HepG2 (cell line): ENCODE measurements around the gene CELF2. TPM values are rescaled to one million over a fixed set of nuclear protein-coding genes. Genes with fewer than 3 reads are reported as not detected.

Experiments
- ATAC-seq: fragments of 200-7000 bp; cut with Tn5 transposase; 3 replicates; pipeline ENCODE4 v1.9.1; 2020; ENCODE audit warnings: mild to moderate bottlenecking, moderate library complexity
- Bru-seq: library from RNA; stranded (reverse); fragments of 400-500 nt; gene quantifications from one replicate; lab custom pipeline; 2021; lab: Mats Ljungman, UMichigan
- BruChase-seq, 2 experiments: library from RNA; stranded (reverse); fragments of 400-500 nt; gene quantifications; one replicate each; lab custom pipeline; 2021; lab: Mats Ljungman, UMichigan
- BruUV-seq: library from RNA; stranded (reverse); fragments of 400-500 nt; replicated peaks from 2 replicates; lab custom pipeline; 2021; lab: Mats Ljungman, UMichigan
- CTCF ChIA-PET: fragments of 300-600 bp; formaldehyde crosslinking; extraction: SDS; loops from one replicate; lab custom pipeline; 2021; ENCODE audit warnings: low total read pairs, inconsistent platforms, low intra/inter-chr PET ratio; lab: Yijun Ruan, JAX
- POLR2A ChIA-PET: fragments of 350-600 bp; sonication (Branson Sonifier 250); formaldehyde crosslinking; loops from one replicate; lab custom pipeline; 2020; ENCODE audit warnings: antibody characterized with exemption, inconsistent platforms; lab: Yijun Ruan, JAX
- DNase-seq: peaks from one replicate; pipeline ENCODE4 v3.0.0-alpha.2; 2015; ENCODE audit warnings: low spot score
- FAIRE-seq: peaks from 3 replicates; lab custom pipeline; 2011; peaks lifted over from hg19 to GRCh38; lab: Jason Lieb, UNC
- H2AFZ ChIP-seq: one replicate; pipeline ENCODE4 v1.6.1; 2011; ENCODE audit warnings: low read length, inconsistent platforms
- H3K27ac ChIP-seq: fragments of 300-600 bp; 3 replicates; pipeline ENCODE4 v1.8.0; 2011; ENCODE audit warnings: mixed run types, mild to moderate bottlenecking, mixed read lengths, low read length, inconsistent platforms; ENCODE audit not compliant: insufficient read depth; ENCODE audit errors: extremely low read length
- H3K27me3 ChIP-seq, 2 experiments: fragments of 200-600 bp in 1 of 2; 2 replicates in 1 of 2; 3 replicates in 1 of 2; pipeline versions ENCODE4 v1.6.0 to v1.8.0; 2011; ENCODE audit warnings: low read length in 2 of 2, mild to moderate bottlenecking in 2 of 2, moderate library complexity in 2 of 2, inconsistent platforms in 1 of 2; ENCODE audit not compliant: insufficient read depth in 2 of 2, control insufficient read depth in 1 of 2
- H3K36me3 ChIP-seq, 2 experiments: fragments of 200-600 bp in 1 of 2; replicated peaks in 1 of 2; 2 replicates in 1 of 2; 3 replicates in 1 of 2; pipeline versions ENCODE4 v1.5.1 to v1.8.0; 2011; ENCODE audit warnings: low read length in 2 of 2, inconsistent platforms in 1 of 2; ENCODE audit not compliant: insufficient read depth in 2 of 2, control insufficient read depth in 1 of 2
- H3K4me1 ChIP-seq: 2 replicates; pipeline ENCODE4 v1.5.1; 2012; ENCODE audit warnings: low read length, inconsistent platforms; ENCODE audit not compliant: insufficient read depth
- H3K4me2 ChIP-seq: 2 replicates; pipeline ENCODE4 v1.6.0; 2011; ENCODE audit warnings: low read depth, low read length, inconsistent platforms
- H3K4me3 ChIP-seq, 3 experiments: fragments of 200-600 bp in 1 of 3; sonication (generic), shearing (Covaris generic) in 1 of 3; replicated peaks in 1 of 3; 2 replicates each; pipeline ENCODE4 v1.5.1; 2011 to 2016; ENCODE audit warnings: low read length in 3 of 3, inconsistent platforms in 2 of 3, low read depth in 2 of 3, mild to moderate bottlenecking in 2 of 3, control low read depth in 1 of 3, mixed read lengths in 1 of 3; ENCODE audit not compliant: insufficient read depth in 1 of 3
- H3K79me2 ChIP-seq: one replicate; pipeline ENCODE4 v1.6.1; 2011; ENCODE audit warnings: low read length, inconsistent platforms; ENCODE audit not compliant: insufficient read depth
- H3K9ac ChIP-seq: 2 replicates; pipeline ENCODE4 v1.6.0; 2011; ENCODE audit warnings: mild to moderate bottlenecking, low read depth, low read length, inconsistent platforms; ENCODE audit not compliant: insufficient read depth
- H3K9me3 ChIP-seq: 2 replicates; pipeline ENCODE4 v1.5.1; 2012; ENCODE audit warnings: mild to moderate bottlenecking, low read length
- H4K20me1 ChIP-seq: 2 replicates; pipeline ENCODE4 v1.6.0; 2011; ENCODE audit warnings: inconsistent platforms, mild to moderate bottlenecking, low read length, moderate library complexity; ENCODE audit not compliant: insufficient read depth
- PRDM15 ChIP-seq: sonication (generic); formaldehyde crosslinking; IDR thresholded peaks from 2 replicates; pipeline ENCODE4 v1.4.0; 2020; ENCODE audit warnings: missing genetic modification reagents
- WGBS: methylation state at CpG from one replicate; pipeline ENCODE4 v1.1.6; 2017; ENCODE audit warnings: low lambda C conversion rate; 5-methylcytosine and 5-hydroxymethylcytosine counted together
- in situ Hi-C: cut with HindIII; loops from 2 replicates; pipeline ENCODE4 v1.10.0; 2017; ENCODE audit warnings: low pct_unique_long_range_greater_than_20kb; ENCODE audit not compliant: extremely low pct_ligation_motif_present
- intact Hi-C: fragments of 100-400 bp; cut with micrococcal nuclease; formaldehyde crosslinking; loops from one replicate; pipeline ENCODE4 v1.10.0; 2022; ENCODE audit not compliant: unreplicated experiment
- long read RNA-seq, 2 experiments: library from RNA in 1 of 2; library from polyadenylated mRNA in 1 of 2; stranded (forward) in 1 of 2; unstranded in 1 of 2; transcript quantifications; one replicate each; pipeline ENCODE4 v2.0.0, GENCODE V29; 2019 to 2022
- polyA minus RNA-seq, 3 experiments: library from RNA; depleted of rRNA, polyadenylated mRNA; stranded (reverse); fragments of >200 nt; gene quantifications; 2 replicates each; pipeline ENCODE4 v1.2.3, GENCODE V29; 2011; ENCODE audit warnings: low replicate concordance in 1 of 3
- polyA plus RNA-seq, 8 experiments: library from polyadenylated mRNA; depleted of rRNA in 3 of 8; stranded (reverse) in 7 of 8; unstranded in 1 of 8; fragments of >200 nt; fragmentation: Illumina TruSeq in 4 of 8; extraction: Trizol in 4 of 8; gene quantifications; 2 replicates each; pipeline versions ENCODE4 v1.2.1 to v1.2.3, GENCODE V29; 2011 to 2016; ENCODE audit warnings: low read depth in 4 of 8, missing spikeins in 1 of 8, mixed read lengths in 1 of 8; ENCODE audit not compliant: insufficient read depth in 1 of 8
- total RNA-seq, 5 experiments: library from RNA; depleted of rRNA; stranded (reverse); fragments of >200 nt; fragmentation: Illumina TruSeq; extraction: Trizol; gene quantifications; 2 replicates each; pipeline ENCODE4 v1.2.3, GENCODE V29; 2016; ENCODE audit warnings: low read depth in 1 of 5
- TF ChIP-seq, protein P1 (sequence below): sonication (generic); formaldehyde crosslinking; IDR thresholded peaks from 2 replicates; pipeline ENCODE4 v1.4.0; 2020; ENCODE audit warnings: low read depth, mild to moderate bottlenecking, missing genetic modification reagents

The CELF2 gene
- not detected in 2 replicates for total RNA-seq (2016; rRNA removed; fragmentation: Illumina TruSeq; extraction: Trizol)
- total RNA-seq (2016; cell fraction: cytosol; rRNA removed; fragmentation: Illumina TruSeq; extraction: Trizol; ENCODE audit: low read depth) = not detected in 2 replicates
- total RNA-seq (2016; cell fraction: insoluble cytoplasmic fraction; rRNA removed; fragmentation: Illumina TruSeq; extraction: Trizol) = not detected in 2 replicates
- total RNA-seq (2016; cell fraction: membrane; rRNA removed; fragmentation: Illumina TruSeq; extraction: Trizol) = not detected in 2 replicates
- total RNA-seq (2016; cell fraction: nucleus; rRNA removed; fragmentation: Illumina TruSeq; extraction: Trizol) = not detected in 2 replicates
- polyA plus RNA-seq (2011; rRNA removed) = not detected in 2 replicates
- polyA plus RNA-seq (2011; cell fraction: cytosol; rRNA removed) = not detected in 2 replicates
- 0.02 and 0.14 TPM in 2 replicates for polyA plus RNA-seq (2011; cell fraction: nucleus; rRNA removed)
- not detected in 2 replicates for polyA plus RNA-seq (2012)
- polyA plus RNA-seq (2016; cell fraction: cytosol; fragmentation: Illumina TruSeq; extraction: Trizol; ENCODE audit: low read depth) = not detected in 2 replicates
- polyA plus RNA-seq (2016; cell fraction: insoluble cytoplasmic fraction; fragmentation: Illumina TruSeq; extraction: Trizol; ENCODE audit: low read depth) = not detected in 2 replicates
- not detected in 2 replicates for polyA plus RNA-seq (2016; cell fraction: membrane; fragmentation: Illumina TruSeq; extraction: Trizol; ENCODE audit: low read depth)
- polyA plus RNA-seq (2016; cell fraction: nucleus; fragmentation: Illumina TruSeq; extraction: Trizol; ENCODE audit: insufficient read depth, low read depth) = not detected in 2 replicates
- 0.23 TPM in 1 of 2 replicates, not detected in the other for polyA minus RNA-seq (2011; rRNA and poly(A)+ RNA removed; ENCODE audit: low replicate concordance)
- polyA minus RNA-seq (2011; cell fraction: cytosol; rRNA and poly(A)+ RNA removed) = not detected in 2 replicates
- not detected in 2 replicates for polyA minus RNA-seq (2011; cell fraction: nucleus; rRNA and poly(A)+ RNA removed)
- Bru-seq, nascent RNA = percentile 9 among the genes with signal in this experiment
- BruChase-seq, experiment 1, labeled RNA remaining after a 6-hour chase = percentile 4 among the genes with signal in this experiment
- percentile 11 among the genes with signal in this experiment for BruChase-seq, experiment 2, labeled RNA remaining after a 2-hour chase
- long read RNA-seq, experiment 1 = 0 reads
- long read RNA-seq, experiment 2 = 0 reads

- Histone ChIP-seq H3K4me2 (0 out of 2 replicates have a peak within 1 kb of the TSS, but pooled peaks have one; percentile 23), H3K9me3 (no peaks in the 10 kb centered on the region), H4K20me1 (no peaks in the 10 kb centered on the region), H3K27me3 (peaks cover 0 to 17% of the 10 kb centered on the region in 2 experiments; a peak in 1 of 5 replicates), H3K4me3 (no peak within 1 kb of the TSS; a peak in 1 of 6 replicates), H3K9ac (no peak within 1 kb of the TSS), H2AFZ (no peak within 1 kb of the TSS), H3K36me3 (no peaks in the 10 kb centered on the region), H3K79me2 (no peaks in the 10 kb centered on the region), H3K4me1 (no peaks in the 10 kb centered on the region), H3K27ac (no peak within 1 kb of the TSS)
- in situ Hi-C loops (no loop called here), intact Hi-C loops (no loop called here)
- no peak; the same call in 2 of the 3 replicates for ATAC-seq
- WGBS = 86% methylated on average over 70 of the region's 133 CpGs
- POLR2A ChIA-PET = no interaction called here
- no peak for DNase-seq
- no TSS peak for BruUV-seq
- CTCF ChIA-PET = no interaction called here
- no peak for FAIRE-seq
- TF ChIP-seq, protein P1, sequence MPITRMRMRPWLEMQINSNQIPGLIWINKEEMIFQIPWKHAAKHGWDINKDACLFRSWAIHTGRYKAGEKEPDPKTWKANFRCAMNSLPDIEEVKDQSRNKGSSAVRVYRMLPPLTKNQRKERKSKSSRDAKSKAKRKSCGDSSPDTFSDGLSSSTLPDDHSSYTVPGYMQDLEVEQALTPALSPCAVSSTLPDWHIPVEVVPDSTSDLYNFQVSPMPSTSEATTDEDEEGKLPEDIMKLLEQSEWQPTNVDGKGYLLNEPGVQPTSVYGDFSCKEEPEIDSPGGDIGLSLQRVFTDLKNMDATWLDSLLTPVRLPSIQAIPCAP = no peak
- peak; percentile 57; the same call in 1 of the 2 replicates for TF ChIP-seq PRDM15 (CRISPR knock-in tag)
Measured at GRCh38 chr10:11017570-11018431, at the start of gene CELF2. Gene CELF2, plus strand, starts transcription at chr10:11017872. Its CDS starts 218 bp downstream, at chr10:11018090.
